ENCODE measurements around the gene KAZN.

The KAZN gene

DNA sequence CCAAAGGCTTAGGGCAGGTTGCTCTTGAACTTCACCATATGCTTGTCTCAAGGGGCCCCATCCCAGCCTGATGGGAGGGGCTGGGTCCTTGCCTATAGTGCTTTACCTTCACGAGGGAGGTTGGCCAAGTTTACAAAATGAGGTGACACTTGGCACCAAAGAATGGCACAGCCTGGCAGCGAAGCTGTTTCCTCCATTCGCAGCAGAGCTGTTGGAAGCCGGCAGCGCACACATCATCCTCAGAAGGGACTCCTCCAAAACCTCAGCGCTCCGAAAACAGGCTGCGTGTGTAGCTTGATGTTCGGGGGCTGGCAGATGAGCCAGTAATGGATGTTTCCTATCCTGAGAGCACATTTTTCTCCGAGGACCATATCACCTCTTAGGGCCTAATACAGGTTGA, 116.8 kb downstream of the KAZN start:
- DNase-seq = no peak
- no peak overlapping the region for H3K14ac ChIP-seq (ENCODE audit: low read length in 2 of 2)
- no peaks in the 10 kb centered on the region for H3K4me1 ChIP-seq (ENCODE audit: control insufficient read depth, insufficient read depth, low read depth, low read length)
- no peak overlapping the region for H2BK15ac ChIP-seq (ENCODE audit: low read depth, poor library complexity, severe bottlenecking)
- H3K4me2 ChIP-seq (ENCODE audit: low read length, poor library complexity, severe bottlenecking) = no peak overlapping the region
- no peak overlapping the region for H3K23ac ChIP-seq (ENCODE audit: low read length in 2 of 2)
- H3K36me3 ChIP-seq (ENCODE audit: control insufficient read depth in 1 of 2, insufficient read depth in 2 of 2, low read depth in 1 of 2, low read length in 2 of 2) = no peaks in the 10 kb centered on the region
- no peak overlapping the region for H2AFZ ChIP-seq (ENCODE audit: low read depth, low read length)
- 92% methylated on average over 10 of the region's 10 CpGs for WGBS
- H3K9ac ChIP-seq (ENCODE audit: low read length) = no peak overlapping the region
- H3K4ac ChIP-seq (ENCODE audit: low read depth in 1 of 2, low read length in 2 of 2) = no peak overlapping the region
- no peaks in the 10 kb centered on the region for H3K27me3 ChIP-seq (ENCODE audit: control insufficient read depth in 1 of 2, insufficient read depth in 1 of 2, low read length in 2 of 2)
- no peak overlapping the region for H2BK12ac ChIP-seq (ENCODE audit: low read length in 2 of 2)
- no peaks in the 10 kb centered on the region for H3K79me1 ChIP-seq (replicated peaks; ENCODE audit: low read length, poor library complexity, severe bottlenecking)
- no peak overlapping the region for H4K8ac ChIP-seq (ENCODE audit: low read length)
- H3K27ac ChIP-seq (ENCODE audit: low read length, poor library complexity, severe bottlenecking) = no peak overlapping the region
- H3K18ac ChIP-seq (ENCODE audit: low read depth in 1 of 2, low read length in 2 of 2) = no peak overlapping the region
- no peak overlapping the region for H2AK5ac ChIP-seq (ENCODE audit: low read length, severe bottlenecking)
- H2BK5ac ChIP-seq (ENCODE audit: low read depth, low read length, poor library complexity, severe bottlenecking) = no peak overlapping the region
- no peak overlapping the region for H4K91ac ChIP-seq (ENCODE audit: low read length)
- H3K4me3 ChIP-seq (ENCODE audit: insufficient read depth in 1 of 2, low read depth in 1 of 2, low read length in 2 of 2) = no peak overlapping the region
- H3K9me3 ChIP-seq (ENCODE audit: control insufficient read depth, low read length) = peaks cover 8% of the 10 kb centered on the region
- no peak overlapping the region for H2BK120ac ChIP-seq (ENCODE audit: low read depth, low read length)

DNA sequence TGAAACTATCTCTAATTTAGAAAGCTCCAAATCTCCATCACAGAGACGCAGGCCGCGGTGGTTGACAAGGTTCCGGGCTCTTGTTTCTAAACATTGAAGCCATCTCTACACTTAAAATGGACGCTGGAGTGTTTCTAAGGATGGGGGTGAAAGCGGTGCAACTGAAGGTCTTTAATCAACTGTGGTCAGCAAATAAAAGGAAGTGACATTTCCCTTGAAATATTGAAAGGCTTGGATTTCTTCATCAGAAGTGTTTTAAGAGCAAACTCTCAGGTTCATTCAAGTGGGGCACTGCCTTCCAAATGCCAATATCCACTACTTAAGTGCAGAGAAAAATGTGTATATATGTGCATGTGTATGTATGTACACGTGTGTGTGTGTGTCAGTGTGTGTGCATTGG, 117.3 kb downstream of the KAZN start:
- WGBS = 84% methylated on average over 4 of the region's 7 CpGs
- H3K4me3 ChIP-seq (ENCODE audit: insufficient read depth in 1 of 2, low read depth in 1 of 2, low read length in 2 of 2) = no peak overlapping the region
- H3K23ac ChIP-seq (ENCODE audit: low read length in 2 of 2) = no peak overlapping the region
- H2BK120ac ChIP-seq (ENCODE audit: low read depth, low read length) = no peak overlapping the region
- H3K4me1 ChIP-seq (ENCODE audit: control insufficient read depth, insufficient read depth, low read depth, low read length) = no peaks in the 10 kb centered on the region
- no peaks in the 10 kb centered on the region for H3K27me3 ChIP-seq (ENCODE audit: control insufficient read depth in 1 of 2, insufficient read depth in 1 of 2, low read length in 2 of 2)
- no peak for DNase-seq
- H3K36me3 ChIP-seq (ENCODE audit: control insufficient read depth in 1 of 2, insufficient read depth in 2 of 2, low read depth in 1 of 2, low read length in 2 of 2) = no peaks in the 10 kb centered on the region
- no peak overlapping the region for H4K91ac ChIP-seq (ENCODE audit: low read length)
- H3K18ac ChIP-seq (ENCODE audit: low read depth in 1 of 2, low read length in 2 of 2) = no peak overlapping the region
- no peaks in the 10 kb centered on the region for H3K79me1 ChIP-seq (replicated peaks; ENCODE audit: low read length, poor library complexity, severe bottlenecking)
- no peak overlapping the region for H2AK5ac ChIP-seq (ENCODE audit: low read length, severe bottlenecking)
- no peak overlapping the region for H3K4me2 ChIP-seq (ENCODE audit: low read length, poor library complexity, severe bottlenecking)
- H3K4ac ChIP-seq (ENCODE audit: low read depth in 1 of 2, low read length in 2 of 2) = no peak overlapping the region
- H2AFZ ChIP-seq (ENCODE audit: low read depth, low read length) = no peak overlapping the region
- H3K9ac ChIP-seq (ENCODE audit: low read length) = no peak overlapping the region
- H3K9me3 ChIP-seq (ENCODE audit: control insufficient read depth, low read length) = peaks cover 8% of the 10 kb centered on the region
- H4K8ac ChIP-seq (ENCODE audit: low read length) = no peak overlapping the region
- no peak overlapping the region for H2BK12ac ChIP-seq (ENCODE audit: low read length in 2 of 2)
- no peak overlapping the region for H2BK15ac ChIP-seq (ENCODE audit: low read depth, poor library complexity, severe bottlenecking)
- no peak overlapping the region for H3K14ac ChIP-seq (ENCODE audit: low read length in 2 of 2)
- no peak overlapping the region for H2BK5ac ChIP-seq (ENCODE audit: low read depth, low read length, poor library complexity, severe bottlenecking)
- H3K27ac ChIP-seq (ENCODE audit: low read length, poor library complexity, severe bottlenecking) = no peak overlapping the region

DNA sequence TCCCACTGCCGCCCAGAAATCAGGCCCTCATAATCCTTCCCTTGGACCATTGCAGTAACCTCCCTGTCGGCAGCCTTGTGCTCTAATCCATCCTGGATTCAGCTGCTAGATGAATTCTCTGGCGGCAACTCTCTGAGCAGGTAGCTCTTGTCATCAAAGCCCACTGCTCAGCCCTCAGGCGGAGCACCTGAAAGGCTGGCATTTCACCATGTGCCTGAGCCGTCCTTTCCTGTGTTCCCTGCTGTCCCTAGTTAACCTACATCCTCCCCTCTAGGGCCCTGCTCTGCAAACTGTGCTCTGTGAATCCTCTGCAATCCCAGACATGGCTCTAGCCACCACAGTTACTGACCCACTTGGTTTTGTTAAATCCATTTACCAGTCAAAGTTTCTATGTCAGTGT, 118.0 kb downstream of the KAZN start:
- no peak overlapping the region for H2AFZ ChIP-seq (ENCODE audit: low read depth, low read length)
- H2AK5ac ChIP-seq (ENCODE audit: low read length, severe bottlenecking) = no peak overlapping the region
- no peak overlapping the region for H4K91ac ChIP-seq (ENCODE audit: low read length)
- no peak overlapping the region for H3K14ac ChIP-seq (ENCODE audit: low read length in 2 of 2)
- H3K4me3 ChIP-seq (ENCODE audit: insufficient read depth in 1 of 2, low read depth in 1 of 2, low read length in 2 of 2) = no peak overlapping the region
- DNase-seq = no peak
- H2BK15ac ChIP-seq (ENCODE audit: low read depth, poor library complexity, severe bottlenecking) = no peak overlapping the region
- 89% methylated on average over 5 of the region's 5 CpGs for WGBS
- no peak overlapping the region for H3K9ac ChIP-seq (ENCODE audit: low read length)
- no peak overlapping the region for H3K18ac ChIP-seq (ENCODE audit: low read depth in 1 of 2, low read length in 2 of 2)
- H3K27me3 ChIP-seq (ENCODE audit: control insufficient read depth in 1 of 2, insufficient read depth in 1 of 2, low read length in 2 of 2) = no peaks in the 10 kb centered on the region
- H2BK12ac ChIP-seq (ENCODE audit: low read length in 2 of 2) = no peak overlapping the region
- H3K79me1 ChIP-seq (replicated peaks; ENCODE audit: low read length, poor library complexity, severe bottlenecking) = no peaks in the 10 kb centered on the region
- H2BK120ac ChIP-seq (ENCODE audit: low read depth, low read length) = no peak overlapping the region
- H3K9me3 ChIP-seq (ENCODE audit: control insufficient read depth, low read length) = peaks cover 8% of the 10 kb centered on the region
- no peak overlapping the region for H3K23ac ChIP-seq (ENCODE audit: low read length in 2 of 2)
- H2BK5ac ChIP-seq (ENCODE audit: low read depth, low read length, poor library complexity, severe bottlenecking) = no peak overlapping the region
- no peaks in the 10 kb centered on the region for H3K36me3 ChIP-seq (ENCODE audit: control insufficient read depth in 1 of 2, insufficient read depth in 2 of 2, low read depth in 1 of 2, low read length in 2 of 2)
- no peak overlapping the region for H3K4ac ChIP-seq (ENCODE audit: low read depth in 1 of 2, low read length in 2 of 2)
- no peak overlapping the region for H3K27ac ChIP-seq (ENCODE audit: low read length, poor library complexity, severe bottlenecking)
- H3K4me2 ChIP-seq (ENCODE audit: low read length, poor library complexity, severe bottlenecking) = no peak overlapping the region
- H4K8ac ChIP-seq (ENCODE audit: low read length) = no peak overlapping the region
- no peaks in the 10 kb centered on the region for H3K4me1 ChIP-seq (ENCODE audit: control insufficient read depth, insufficient read depth, low read depth, low read length)

DNA sequence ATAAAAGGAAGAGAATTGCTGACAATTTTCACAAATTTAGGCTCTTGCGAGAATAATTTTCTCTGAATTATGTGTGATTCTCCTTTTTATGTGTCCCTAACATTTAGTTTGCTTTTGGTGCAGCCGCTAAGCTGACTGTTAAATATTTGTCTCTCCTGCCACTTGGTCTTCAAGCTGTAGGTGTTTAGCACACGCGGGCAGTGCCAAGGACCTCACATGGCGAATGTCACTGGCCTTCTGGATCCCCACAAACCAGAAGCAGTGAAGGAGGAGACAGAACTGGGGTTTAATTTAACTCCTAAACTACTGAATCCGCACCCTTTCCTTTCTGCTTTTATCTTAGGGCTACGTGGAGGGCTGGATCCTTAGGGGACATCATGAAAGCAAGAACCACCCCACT, 120.0 kb downstream of the KAZN start:
- peaks cover 8% of the 10 kb centered on the region for H3K9me3 ChIP-seq (ENCODE audit: control insufficient read depth, low read length)
- H3K27ac ChIP-seq (ENCODE audit: low read length, poor library complexity, severe bottlenecking) = no peak overlapping the region
- 90% methylated on average over 7 of the region's 7 CpGs for WGBS
- H3K4me2 ChIP-seq (ENCODE audit: low read length, poor library complexity, severe bottlenecking) = no peak overlapping the region
- no peaks in the 10 kb centered on the region for H3K79me1 ChIP-seq (replicated peaks; ENCODE audit: low read length, poor library complexity, severe bottlenecking)
- no peak overlapping the region for H3K14ac ChIP-seq (ENCODE audit: low read length in 2 of 2)
- H2AFZ ChIP-seq (ENCODE audit: low read depth, low read length) = no peak overlapping the region
- H2BK120ac ChIP-seq (ENCODE audit: low read depth, low read length) = no peak overlapping the region
- H3K4me3 ChIP-seq (ENCODE audit: insufficient read depth in 1 of 2, low read depth in 1 of 2, low read length in 2 of 2) = no peak overlapping the region
- H3K23ac ChIP-seq (ENCODE audit: low read length in 2 of 2) = no peak overlapping the region
- H4K91ac ChIP-seq (ENCODE audit: low read length) = no peak overlapping the region
- no peak overlapping the region for H3K4ac ChIP-seq (ENCODE audit: low read depth in 1 of 2, low read length in 2 of 2)
- H3K4me1 ChIP-seq (ENCODE audit: control insufficient read depth, insufficient read depth, low read depth, low read length) = no peaks in the 10 kb centered on the region
- H3K27me3 ChIP-seq (ENCODE audit: control insufficient read depth in 1 of 2, insufficient read depth in 1 of 2, low read length in 2 of 2) = no peaks in the 10 kb centered on the region
- no peak overlapping the region for H4K8ac ChIP-seq (ENCODE audit: low read length)
- no peak overlapping the region for H3K18ac ChIP-seq (ENCODE audit: low read depth in 1 of 2, low read length in 2 of 2)
- no peak overlapping the region for H2BK15ac ChIP-seq (ENCODE audit: low read depth, poor library complexity, severe bottlenecking)
- H3K36me3 ChIP-seq (ENCODE audit: control insufficient read depth in 1 of 2, insufficient read depth in 2 of 2, low read depth in 1 of 2, low read length in 2 of 2) = no peaks in the 10 kb centered on the region
- no peak overlapping the region for H2AK5ac ChIP-seq (ENCODE audit: low read length, severe bottlenecking)
- no peak for DNase-seq
- no peak overlapping the region for H3K9ac ChIP-seq (ENCODE audit: low read length)
- no peak overlapping the region for H2BK5ac ChIP-seq (ENCODE audit: low read depth, low read length, poor library complexity, severe bottlenecking)
- no peak overlapping the region for H2BK12ac ChIP-seq (ENCODE audit: low read length in 2 of 2)
